Cerebellar nuclear complex (tissue), 1 donor: ENCODE results near the gene EIF4G2.

Experiments used
- DNase-seq, 2 experiments: peaks; one replicate each; lab custom pipeline; 2025; lab: John Stamatoyannopoulos, UW

EIF4G2 gene

DNA sequence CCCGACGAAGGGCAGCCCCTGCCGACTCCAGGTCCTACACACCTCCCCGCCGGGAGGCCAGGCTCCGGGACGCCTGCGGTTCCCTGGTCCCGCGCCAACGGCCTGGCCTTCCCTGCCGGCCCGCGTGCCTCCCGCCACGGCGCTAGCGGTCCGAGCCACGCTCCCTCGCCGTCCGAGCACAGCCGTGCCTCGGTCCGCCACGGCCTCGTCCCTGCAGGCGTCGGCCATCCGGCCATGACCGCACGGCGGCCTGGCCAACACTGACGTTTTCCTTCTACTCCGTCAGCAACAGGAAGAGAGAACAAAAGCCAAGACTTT lies 532 bp downstream of the EIF4G2 start:
- DNase-seq, result no peak

DNA sequence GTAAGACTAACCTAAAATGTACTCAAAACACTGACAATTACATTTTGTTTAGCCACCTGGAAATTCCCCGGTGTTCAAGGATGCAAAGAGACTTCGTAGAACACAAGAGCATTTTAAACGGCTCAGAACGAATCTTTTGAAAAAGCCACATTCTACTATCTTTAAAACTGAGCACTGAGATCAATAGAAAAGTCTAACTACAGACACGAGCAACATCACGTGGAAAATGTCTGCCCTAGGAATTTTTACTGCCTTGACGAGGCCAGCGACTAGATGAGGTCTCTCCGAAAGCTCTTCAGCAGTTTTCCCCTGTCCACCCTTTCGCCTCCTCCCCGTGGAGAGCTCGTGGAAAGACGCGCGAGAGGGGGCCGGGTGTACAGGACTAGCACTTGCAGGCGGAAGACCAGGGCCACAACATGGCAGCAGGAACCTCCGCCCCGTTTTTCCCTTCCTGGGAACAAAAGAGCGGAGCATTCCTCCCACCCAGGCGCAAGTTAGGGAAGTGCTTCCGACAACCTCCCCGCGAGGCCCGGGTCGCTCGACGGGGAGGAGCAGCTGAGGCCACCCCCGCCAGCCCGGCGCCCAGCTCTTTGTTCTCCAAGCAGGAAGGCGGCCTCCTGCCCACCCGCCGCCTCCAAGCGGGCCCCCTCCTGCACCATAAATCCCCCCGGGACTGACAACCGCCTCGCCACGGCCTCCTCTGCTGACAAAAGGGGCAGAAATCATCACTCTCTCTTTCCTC lies 1.1 kb downstream of the EIF4G2 start:
- no peak for DNase-seq

- DNase-seq, result no peak
Observed at GRCh38 chr11:10806206-10806605, 2.5 kb downstream of the EIF4G2 start.

- no peak for DNase-seq
Observed at GRCh38 chr11:10805741-10806140, 3.0 kb downstream of the EIF4G2 start.

GRCh38 chr11:10803676-10804075 lies 5.0 kb downstream of the EIF4G2 start:
- DNase-seq, result no peak

DNA sequence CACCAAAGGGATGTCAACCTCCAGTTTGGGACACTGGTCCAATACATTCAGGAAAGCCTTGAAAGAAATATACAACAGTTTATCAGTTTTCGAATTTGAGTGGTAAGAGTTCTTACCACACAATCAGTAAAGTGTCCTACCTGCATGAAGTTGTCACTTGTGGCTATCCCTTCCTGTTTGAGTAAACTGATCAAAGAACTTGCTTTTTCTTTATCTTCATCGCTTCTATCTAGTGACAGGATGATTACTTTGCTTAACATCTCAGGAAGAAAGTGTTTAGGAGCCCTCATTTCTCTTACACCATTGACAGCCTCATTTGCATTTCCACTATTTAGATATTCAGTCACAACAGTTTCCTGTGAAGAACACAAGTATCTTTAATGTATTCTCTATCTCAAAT lies 8.4 kb downstream of the EIF4G2 start:
- no peak for DNase-seq

GRCh38 chr11:10798330-10798928 lies 10.3 kb downstream of the EIF4G2 start:
- no peak for DNase-seq

GRCh38 chr11:10797531-10797930 lies 11.2 kb downstream of the EIF4G2 start:
- no peak for DNase-seq

GRCh38 chr11:10797001-10797400 lies 11.7 kb downstream of the EIF4G2 start:
- no peak for DNase-seq

DNA sequence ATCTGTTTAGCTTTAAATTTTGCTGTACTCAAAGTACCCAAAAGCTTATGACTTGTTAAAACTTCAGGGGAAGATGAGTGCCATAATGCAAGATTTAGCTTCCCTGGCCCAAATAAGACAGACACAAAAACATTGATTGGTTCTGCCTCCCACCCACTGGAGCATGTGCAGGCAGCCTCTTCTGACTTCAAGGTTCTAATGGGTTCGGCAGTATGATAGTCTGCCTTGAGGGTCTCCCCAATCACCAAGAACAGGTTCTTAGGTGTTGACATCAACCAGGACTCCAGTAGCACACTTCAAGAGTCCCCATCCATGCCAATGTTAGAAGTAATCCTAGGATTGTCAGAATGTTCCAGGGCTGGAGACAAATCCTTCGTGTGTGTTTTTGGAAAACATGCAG lies 12.5 kb downstream of the EIF4G2 start:
- DNase-seq, result no peak

DNA sequence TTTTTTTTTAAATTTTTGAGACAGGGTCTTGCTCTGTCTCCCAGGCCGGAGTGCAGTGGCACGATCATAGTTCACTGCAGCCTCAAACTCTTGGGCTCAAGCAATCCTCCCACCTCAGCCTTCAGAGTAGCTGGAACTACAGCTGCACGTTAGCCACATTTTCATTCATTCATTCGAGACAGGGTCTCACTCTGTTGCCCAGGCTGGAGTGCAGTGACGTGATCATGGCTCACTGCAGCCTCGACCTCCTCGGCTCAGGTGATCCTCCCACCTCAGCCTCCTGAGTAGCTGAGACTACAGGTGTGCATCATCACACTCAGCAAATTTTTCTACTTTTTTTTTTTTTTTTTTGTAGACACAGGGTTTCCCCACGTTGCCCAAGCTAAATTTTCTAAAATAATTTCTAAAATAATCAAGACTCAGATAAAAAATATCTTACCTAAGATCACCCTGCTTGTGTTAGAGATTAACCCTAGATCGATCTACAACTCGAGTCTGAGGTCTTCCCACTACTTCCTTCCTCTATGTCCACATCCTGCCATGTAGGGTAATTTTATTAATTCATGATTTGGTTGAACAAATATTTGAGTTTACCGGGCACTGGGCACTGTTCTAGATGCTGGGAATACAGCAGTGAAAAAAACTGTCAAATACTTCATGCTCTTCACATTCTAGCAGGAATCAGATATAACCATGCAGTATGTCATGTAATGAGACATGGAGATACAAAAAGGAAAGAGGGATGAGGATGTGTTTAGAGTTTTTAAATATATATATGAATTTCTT lies 15.1 kb downstream of the EIF4G2 start:
- no peak for DNase-seq

DNA sequence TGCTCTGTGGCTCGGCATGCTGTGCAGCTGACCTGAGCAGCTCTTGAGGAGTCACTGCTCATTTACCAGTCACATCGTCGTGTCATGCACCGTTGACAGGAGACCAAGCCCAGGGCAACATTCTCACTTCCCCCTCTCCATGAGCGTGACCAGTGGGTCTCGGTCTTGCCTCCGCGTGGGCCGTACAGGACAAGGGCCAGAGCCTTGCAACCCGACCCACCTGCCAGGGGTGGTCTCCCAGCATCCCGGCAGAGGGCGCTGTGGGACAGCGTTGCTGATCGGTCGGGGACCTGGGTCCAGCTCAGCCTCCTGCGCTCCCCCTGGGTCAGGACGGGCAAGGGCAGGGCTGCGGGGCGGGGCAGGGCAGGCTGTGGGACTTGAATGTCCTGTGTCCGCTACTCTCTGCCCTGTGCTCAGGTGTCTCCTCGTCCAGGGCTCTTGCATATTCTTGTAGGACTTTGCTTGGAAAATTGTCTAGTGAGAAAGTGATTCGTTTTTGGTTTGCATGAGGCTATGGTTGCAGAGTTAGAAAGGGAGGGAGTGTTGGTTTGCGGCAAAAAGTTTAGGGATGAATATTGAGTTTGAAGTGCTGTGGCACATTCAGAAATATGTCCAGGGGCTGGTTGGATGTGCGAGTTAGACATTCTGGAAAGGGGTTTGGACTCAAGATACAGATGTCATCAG lies 16.2 kb downstream of the EIF4G2 start:
- DNase-seq, result no peak

GRCh38 chr11:10786451-10786850 lies 22.3 kb downstream of the EIF4G2 start:
- DNase-seq, result no peak

DNA sequence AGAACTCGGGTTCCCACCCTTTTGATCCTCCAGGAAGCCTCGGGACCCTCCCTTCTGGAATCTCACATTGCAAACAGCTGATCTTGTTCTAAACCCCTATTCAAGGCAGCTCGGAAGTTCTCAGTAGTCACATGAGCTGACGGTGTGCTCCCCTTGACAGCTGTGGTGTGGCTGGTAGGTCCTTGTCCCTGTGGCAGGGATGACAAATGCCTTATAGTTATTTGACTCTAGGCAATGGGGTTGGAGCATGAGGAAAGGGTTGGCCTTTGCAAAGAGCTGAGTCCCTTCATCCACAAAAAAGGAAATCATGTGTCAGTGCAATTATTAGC lies 23.6 kb downstream of the EIF4G2 start:
- DNase-seq, result no peak

GRCh38 chr11:10784232-10785145 lies 24.2 kb downstream of the EIF4G2 start:
- no peak for DNase-seq

DNA sequence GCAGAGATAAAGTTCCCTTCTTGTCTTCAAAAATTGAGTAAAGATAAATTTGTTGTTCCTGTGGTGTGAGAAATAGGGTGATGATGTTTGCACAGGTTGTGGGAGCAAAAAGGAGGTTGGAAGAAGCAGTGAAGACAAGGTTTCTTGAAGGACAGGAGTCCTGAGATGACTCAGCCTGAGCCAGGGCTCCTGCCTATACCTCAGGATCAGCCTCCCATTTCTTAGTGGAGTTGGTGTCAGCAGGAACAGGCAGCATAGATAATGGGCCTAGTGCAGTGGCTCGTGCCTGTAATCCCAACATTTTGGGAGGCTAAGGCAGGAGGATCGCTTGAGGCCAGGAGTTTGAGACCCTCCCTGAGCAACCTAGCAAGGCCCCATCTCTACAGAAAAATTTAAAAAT lies 28.7 kb downstream of the EIF4G2 start:
- no peak for DNase-seq

DNA sequence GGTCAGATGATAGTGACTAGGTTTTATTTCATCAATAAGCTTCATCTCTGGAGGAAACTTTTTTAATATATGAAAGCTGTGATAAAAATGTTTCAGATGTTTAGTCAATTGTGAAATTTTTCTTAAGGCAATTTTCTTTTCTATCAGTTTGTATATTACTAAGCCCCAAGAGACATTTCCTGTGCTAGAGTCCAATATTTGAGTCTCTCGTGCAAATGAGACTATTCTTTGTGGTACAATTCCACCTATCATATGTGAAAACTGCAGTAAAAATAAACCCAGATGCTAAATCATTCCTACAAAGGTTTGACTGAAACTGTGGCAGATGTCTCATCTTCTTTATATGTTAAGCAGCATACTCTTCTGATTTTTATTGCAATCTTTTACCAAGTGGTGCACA lies 29.6 kb downstream of the EIF4G2 start:
- DNase-seq, result no peak

GRCh38 chr11:10778217-10778970 lies 30.3 kb downstream of the EIF4G2 start:
- no peak for DNase-seq

DNA sequence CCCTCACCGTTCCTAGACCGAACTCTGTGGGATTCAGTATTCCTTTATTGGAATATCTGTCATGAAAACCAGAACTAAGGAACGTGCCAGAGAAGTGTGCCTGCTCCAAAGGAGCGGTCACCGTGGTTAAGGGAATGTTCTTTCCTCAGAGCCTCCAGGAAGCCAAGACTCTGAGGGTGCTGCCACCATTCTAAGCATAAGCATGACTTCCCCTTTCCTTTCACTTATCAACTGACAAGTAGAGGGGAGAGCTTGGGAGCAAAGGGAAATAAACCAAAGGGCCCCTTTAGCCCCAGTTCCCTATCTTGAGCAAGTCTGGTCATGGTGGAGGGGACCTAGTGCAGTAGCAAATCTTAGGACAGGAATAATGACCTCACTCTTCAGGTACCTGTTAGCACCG lies 30.9 kb downstream of the EIF4G2 start:
- DNase-seq, result no peak

GRCh38 chr11:10777393-10777793 lies 31.3 kb downstream of the EIF4G2 start:
- DNase-seq, result no peak

DNA sequence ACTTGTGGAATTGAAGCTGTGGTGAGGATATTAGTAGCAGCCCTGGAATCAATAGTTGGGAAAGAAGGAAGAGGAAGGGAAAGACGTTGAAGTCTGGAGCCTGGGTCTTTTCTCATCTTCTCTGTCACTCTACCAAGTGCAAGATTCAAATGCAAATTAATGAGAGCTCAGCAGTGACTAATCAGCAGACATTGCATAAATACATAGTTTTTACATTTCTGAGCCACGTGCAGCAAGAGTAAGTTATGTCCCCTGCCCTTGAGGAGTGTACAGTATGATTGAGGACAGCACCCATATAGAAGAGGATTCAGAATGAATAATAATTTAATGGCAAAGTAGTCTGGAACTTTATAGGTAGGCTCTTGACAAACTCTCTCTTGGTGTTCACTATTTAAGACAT lies 33.9 kb downstream of the EIF4G2 start:
- no peak for DNase-seq
